Progenitor cell of endocrine pancreas (in vitro differentiated cells): ENCODE measurements around the gene ADISSP. TPM values are rescaled to one million over a fixed set of nuclear protein-coding genes. Genes with fewer than 3 reads are reported as not detected.

Experiments used
- DNase-seq: peaks from one replicate; pipeline ENCODE4 v3.0.0; 2021; ENCODE audit warnings: low spot score; ENCODE audit not compliant: unreplicated experiment
- H3K27ac Mint-ChIP-seq: 2 replicates; pipeline ENCODE4 v1.8.0; 2021; ENCODE audit warnings: mild to moderate bottlenecking, moderate library complexity, mixed read lengths
- H3K27me3 Mint-ChIP-seq: 2 replicates; pipeline ENCODE4 v1.8.0; 2021; ENCODE audit warnings: mixed read lengths
- H3K36me3 Mint-ChIP-seq: 2 replicates; pipeline ENCODE4 v1.8.0; 2022; ENCODE audit warnings: mixed read lengths; ENCODE audit not compliant: insufficient read depth
- H3K4me1 Mint-ChIP-seq: 2 replicates; pipeline ENCODE4 v1.8.0; 2021; ENCODE audit warnings: low read depth, mixed read lengths
- H3K4me3 Mint-ChIP-seq: 2 replicates; pipeline ENCODE4 v1.8.0; 2021; ENCODE audit warnings: low read depth, mild to moderate bottlenecking, moderate library complexity, mixed read lengths
- H3K9me3 Mint-ChIP-seq: 2 replicates; pipeline ENCODE4 v1.8.0; 2021; ENCODE audit warnings: low read depth, mixed read lengths
- total RNA-seq: library from RNA; stranded (reverse); gene quantifications from 2 replicates; pipeline ENCODE4 v1.2.1, GENCODE V29; 2021
- TF ChIP-seq, protein P1 (sequence below): fragments of 200-600 bp; sonication (generic); IDR thresholded peaks from one replicate; pipeline ENCODE4 v1.5.0; 2021; ENCODE audit warnings: antibody characterized with exemption, mild to moderate bottlenecking; ENCODE audit not compliant: unreplicated experiment

ADISSP gene
- total RNA-seq, 1 donor from 2014 or later = 18.9 TPM

DNA sequence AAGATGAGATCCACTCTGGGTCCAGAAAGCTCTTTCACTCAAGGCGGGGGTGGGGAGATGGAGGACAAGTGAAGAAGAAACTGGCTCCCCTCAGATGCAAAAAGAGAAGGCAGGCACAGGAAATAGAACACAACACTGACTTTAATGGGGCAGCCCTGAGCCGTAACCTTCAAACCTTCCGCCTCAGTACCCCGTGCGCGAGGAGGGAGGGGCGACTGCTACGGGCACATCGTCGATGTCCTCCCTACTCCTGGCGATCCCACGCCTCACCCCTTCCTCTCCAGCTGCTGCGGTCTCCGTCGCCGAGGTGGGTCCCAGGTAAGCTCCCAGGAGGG, 9.8 kb upstream of the ADISSP start:
- Mint-ChIP-seq H3K4me3 (peak overlapping the region; percentile 63), H3K27ac (no peak overlapping the region), H3K9me3 (no peaks in the 10 kb centered on the region), H3K4me1 (peaks cover 12% of the 10 kb centered on the region), H3K27me3 (peaks cover 37% of the 10 kb centered on the region), H3K36me3 (no peaks in the 10 kb centered on the region)
- DNase-seq = no peak
- TF ChIP-seq, protein P1, sequence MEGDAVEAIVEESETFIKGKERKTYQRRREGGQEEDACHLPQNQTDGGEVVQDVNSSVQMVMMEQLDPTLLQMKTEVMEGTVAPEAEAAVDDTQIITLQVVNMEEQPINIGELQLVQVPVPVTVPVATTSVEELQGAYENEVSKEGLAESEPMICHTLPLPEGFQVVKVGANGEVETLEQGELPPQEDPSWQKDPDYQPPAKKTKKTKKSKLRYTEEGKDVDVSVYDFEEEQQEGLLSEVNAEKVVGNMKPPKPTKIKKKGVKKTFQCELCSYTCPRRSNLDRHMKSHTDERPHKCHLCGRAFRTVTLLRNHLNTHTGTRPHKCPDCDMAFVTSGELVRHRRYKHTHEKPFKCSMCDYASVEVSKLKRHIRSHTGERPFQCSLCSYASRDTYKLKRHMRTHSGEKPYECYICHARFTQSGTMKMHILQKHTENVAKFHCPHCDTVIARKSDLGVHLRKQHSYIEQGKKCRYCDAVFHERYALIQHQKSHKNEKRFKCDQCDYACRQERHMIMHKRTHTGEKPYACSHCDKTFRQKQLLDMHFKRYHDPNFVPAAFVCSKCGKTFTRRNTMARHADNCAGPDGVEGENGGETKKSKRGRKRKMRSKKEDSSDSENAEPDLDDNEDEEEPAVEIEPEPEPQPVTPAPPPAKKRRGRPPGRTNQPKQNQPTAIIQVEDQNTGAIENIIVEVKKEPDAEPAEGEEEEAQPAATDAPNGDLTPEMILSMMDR = no peak

DNA sequence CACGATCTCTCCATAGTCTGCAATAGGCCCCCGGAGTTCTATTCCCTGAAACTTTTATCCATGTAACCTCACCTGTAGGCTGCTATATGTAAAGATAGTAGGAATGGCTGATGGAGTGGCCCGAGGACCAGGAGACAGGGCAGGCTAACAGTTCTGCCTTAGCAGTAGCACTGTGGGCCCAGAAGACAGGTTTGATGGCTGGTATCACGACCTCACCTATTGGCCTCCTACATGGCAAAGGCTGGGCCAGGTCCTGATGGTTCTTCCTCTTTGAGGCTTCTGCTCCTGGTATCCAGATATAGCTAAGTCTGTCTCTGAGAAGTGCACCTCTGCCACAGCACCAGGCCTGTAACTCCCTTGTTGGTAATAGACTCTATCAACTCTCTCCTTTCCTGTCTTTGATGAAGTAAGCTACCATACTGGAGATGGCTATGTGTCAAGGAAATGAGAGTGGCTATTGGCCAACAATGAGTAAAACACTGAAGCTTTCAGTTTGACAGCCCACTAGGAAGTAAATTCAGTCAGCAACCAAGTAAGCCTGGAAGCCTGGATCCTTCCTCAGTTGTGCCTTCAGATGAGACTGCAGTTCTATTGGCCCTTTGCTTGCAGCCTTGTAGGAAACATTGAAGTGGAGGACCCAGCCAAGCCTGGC, 8.0 kb upstream of the ADISSP start:
- H3K4me1 Mint-ChIP-seq = peaks cover 5% of the 10 kb centered on the region
- no peak overlapping the region for H3K27ac Mint-ChIP-seq
- TF ChIP-seq, protein P1 = no peak
- H3K4me3 Mint-ChIP-seq = no peak overlapping the region
- H3K9me3 Mint-ChIP-seq = no peaks in the 10 kb centered on the region
- peaks cover 44% of the 10 kb centered on the region for H3K27me3 Mint-ChIP-seq
- no peaks in the 10 kb centered on the region for H3K36me3 Mint-ChIP-seq
- DNase-seq = no peak

DNA sequence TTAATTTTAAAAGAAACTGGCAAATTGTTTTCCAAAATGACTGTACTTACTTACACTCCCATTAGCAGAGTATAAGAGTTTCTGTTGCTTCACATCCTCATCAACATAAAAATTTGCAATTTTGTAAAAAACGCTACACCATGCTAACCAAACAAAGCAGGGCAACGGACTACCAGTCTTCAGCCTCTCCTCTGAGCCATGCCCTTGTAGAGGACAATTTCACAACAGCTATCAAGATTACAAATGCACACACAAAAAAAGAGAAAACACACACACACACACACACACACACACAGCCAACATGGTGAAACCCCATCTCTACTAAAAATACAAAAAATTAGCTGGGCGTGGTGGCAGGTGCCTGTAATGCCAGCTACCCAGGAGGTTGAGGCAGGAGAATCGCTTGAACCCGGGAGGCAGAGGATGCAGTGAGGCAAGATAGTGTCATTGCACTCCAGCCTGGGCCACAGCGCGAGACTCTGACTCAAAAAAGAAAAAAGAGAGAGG, 4.1 kb upstream of the ADISSP start:
- no peaks in the 10 kb centered on the region for H3K36me3 Mint-ChIP-seq
- TF ChIP-seq, protein P1 = no peak
- no peak overlapping the region for H3K4me3 Mint-ChIP-seq
- no peak for DNase-seq
- peaks cover 8% of the 10 kb centered on the region for H3K4me1 Mint-ChIP-seq
- H3K9me3 Mint-ChIP-seq = no peaks in the 10 kb centered on the region
- H3K27me3 Mint-ChIP-seq = peaks cover 32% of the 10 kb centered on the region
- no peak overlapping the region for H3K27ac Mint-ChIP-seq

DNA sequence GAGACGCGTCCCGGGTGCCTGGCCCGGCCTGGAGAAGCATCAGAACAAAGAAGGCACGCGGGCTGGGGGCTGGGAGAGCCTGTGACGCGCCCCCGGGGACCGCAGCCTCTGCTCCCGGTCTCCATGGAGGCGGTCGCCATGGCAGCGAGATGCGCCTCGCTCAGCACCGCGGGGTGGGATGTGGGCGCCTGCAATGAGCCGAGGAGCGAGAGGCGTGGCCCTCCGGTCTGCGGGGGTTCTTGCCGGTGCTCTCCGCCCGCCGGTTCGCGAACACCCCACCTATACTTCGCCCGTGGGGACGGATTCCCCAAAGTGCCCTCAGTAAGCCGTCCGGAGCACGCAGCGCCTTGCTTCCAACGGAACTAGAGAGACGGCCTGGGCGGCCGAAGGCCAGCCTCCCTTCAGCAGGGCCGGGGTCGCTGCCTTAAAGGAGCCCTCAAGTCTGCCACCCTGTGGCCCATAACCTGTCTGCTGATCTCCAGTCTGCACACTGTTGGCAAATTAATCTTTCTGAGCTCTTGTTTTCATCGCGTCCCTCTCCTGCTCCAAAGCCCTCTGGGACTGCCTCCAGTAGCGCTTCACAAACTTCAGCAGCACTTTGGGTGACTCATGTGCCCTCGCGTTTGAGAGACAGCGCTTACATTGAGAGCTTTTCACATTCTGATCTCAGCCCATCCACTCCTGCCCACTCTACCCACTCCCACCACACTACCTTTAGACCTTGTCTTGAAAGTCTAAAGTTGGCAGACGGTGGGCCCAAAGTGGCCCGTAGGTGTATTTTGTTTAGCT, 983 bp upstream of the ADISSP start:
- TF ChIP-seq, protein P1 = peak; percentile 68
- H3K9me3 Mint-ChIP-seq = no peaks in the 10 kb centered on the region
- H3K4me1 Mint-ChIP-seq = peaks cover 8% of the 10 kb centered on the region
- H3K4me3 Mint-ChIP-seq = peak overlapping the region; percentile 76
- no peaks in the 10 kb centered on the region for H3K36me3 Mint-ChIP-seq
- peak; percentile 57 for DNase-seq
- H3K27ac Mint-ChIP-seq = peak overlapping the region; percentile 92
- peaks cover 25% of the 10 kb centered on the region for H3K27me3 Mint-ChIP-seq

DNA sequence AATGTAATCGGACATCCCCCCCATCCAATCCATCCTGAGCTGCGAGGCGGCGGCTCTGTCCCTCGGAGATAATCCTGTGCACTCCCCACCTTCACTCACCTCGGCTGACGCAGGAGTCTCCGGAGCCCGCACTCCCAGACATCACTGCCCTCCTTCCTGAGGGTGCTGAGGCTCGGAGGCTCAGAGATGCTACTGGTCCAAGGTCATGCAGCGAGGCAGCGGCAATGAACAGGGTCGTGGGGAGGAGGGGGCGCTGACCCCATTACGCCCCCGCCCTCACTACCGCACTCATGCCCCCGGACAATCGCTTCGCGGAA, 485 bp downstream of the ADISSP start:
- no peak overlapping the region for H3K27ac Mint-ChIP-seq
- H3K36me3 Mint-ChIP-seq = no peaks in the 10 kb centered on the region
- H3K9me3 Mint-ChIP-seq = no peaks in the 10 kb centered on the region
- peaks cover 8% of the 10 kb centered on the region for H3K4me1 Mint-ChIP-seq
- no peak for DNase-seq
- H3K27me3 Mint-ChIP-seq = peaks cover 20% of the 10 kb centered on the region
- TF ChIP-seq, protein P1 = no peak
- H3K4me3 Mint-ChIP-seq = peak overlapping the region; percentile 64
